ENCODE data around the gene TMEM184A.

TMEM184A gene

DNA sequence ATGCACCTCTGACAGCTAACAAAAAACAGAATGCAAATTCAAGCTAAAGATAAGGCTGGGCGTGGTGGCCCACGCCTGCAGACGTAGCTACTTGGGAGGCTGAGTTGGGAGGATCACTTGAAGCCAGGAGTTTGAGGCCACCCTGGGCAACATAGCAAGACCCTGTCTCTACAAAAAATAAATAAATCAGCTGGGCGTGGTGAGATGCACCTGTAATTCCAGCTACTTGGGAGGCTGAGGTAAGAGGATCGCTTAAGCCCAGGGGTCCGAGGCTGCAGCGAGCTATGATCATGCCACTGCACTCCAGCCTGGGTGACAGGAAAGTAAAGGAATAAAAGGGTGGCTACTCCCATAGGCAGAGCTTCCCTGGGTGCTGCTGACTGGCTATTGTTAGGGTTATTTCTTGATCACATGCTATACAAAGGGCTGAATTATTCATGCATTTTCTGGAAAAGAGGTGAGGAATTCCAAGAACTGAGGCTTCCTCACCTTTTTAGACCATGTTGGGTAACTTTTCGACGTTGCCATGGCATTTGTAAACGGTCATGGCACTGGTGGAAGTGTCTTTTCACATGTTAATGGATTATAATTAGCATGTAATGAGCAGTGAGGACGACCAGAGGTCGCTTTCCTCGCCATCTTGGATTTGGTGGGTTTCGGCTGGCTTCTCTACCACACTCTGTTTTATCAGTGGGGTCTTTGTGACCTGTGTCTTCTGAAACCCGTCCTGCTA, 20.7 kb upstream of the TMEM184A start:
- Histone ChIP-seq H3K4me3 (ENCODE audit: low read depth in 1 of 2, low read length in 2 of 2) (no peak overlapping the region), H3K27me3 (ENCODE audit: control insufficient read depth in 1 of 2, insufficient read depth in 2 of 2, low read length in 2 of 2) (no peaks in the 10 kb centered on the region), H3K9ac (ENCODE audit: low read length) (no peak overlapping the region), H3K27ac (ENCODE audit: low read depth, low read length) (no peak overlapping the region), H3K36me3 (ENCODE audit: insufficient read depth, low read length) (no peaks in the 10 kb centered on the region), H3K9me3 (ENCODE audit: low read length) (no peaks in the 10 kb centered on the region), H3K4me1 (ENCODE audit: insufficient read depth, low read length) (no peaks in the 10 kb centered on the region)

DNA sequence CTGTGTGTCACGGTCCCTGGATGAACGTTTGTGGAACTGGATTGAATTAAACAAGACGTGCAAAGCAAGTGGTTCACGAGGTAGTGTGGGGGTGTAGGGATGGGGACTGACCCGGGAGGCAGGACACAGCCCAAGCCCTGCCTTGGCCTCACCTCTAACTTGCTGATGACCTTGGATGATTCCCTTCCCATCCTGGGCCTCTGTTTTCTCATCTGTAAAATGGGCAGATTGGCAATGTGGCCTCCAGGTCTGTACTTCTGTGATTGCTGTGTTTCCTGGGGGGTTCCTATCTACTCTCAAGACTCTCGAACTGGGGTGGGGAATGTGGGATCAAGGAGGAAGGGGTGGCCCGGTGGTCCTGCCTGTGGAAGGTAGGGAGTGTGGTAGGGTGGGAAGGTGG, 19.8 kb upstream of the TMEM184A start:
- no peaks in the 10 kb centered on the region for H3K9me3 ChIP-seq (ENCODE audit: low read length)
- no peak overlapping the region for H3K4me3 ChIP-seq (ENCODE audit: low read depth in 1 of 2, low read length in 2 of 2)
- peaks cover 6% of the 10 kb centered on the region for H3K4me1 ChIP-seq (ENCODE audit: insufficient read depth, low read length)

GRCh38 chr7:1572111-1572822, 16.3 kb upstream of the TMEM184A start:
- Histone ChIP-seq H3K4me1 (ENCODE audit: insufficient read depth, low read length) (peaks cover 17% of the 10 kb centered on the region), H3K9me3 (ENCODE audit: low read length) (no peaks in the 10 kb centered on the region), H3K27ac (ENCODE audit: low read depth, low read length) (no peak overlapping the region), H3K4me3 (ENCODE audit: low read depth in 1 of 2, low read length in 2 of 2) (no peak overlapping the region), H3K36me3 (ENCODE audit: insufficient read depth, low read length) (peaks cover 2% of the 10 kb centered on the region), H3K27me3 (ENCODE audit: control insufficient read depth in 1 of 2, insufficient read depth in 2 of 2, low read length in 2 of 2) (no peaks in the 10 kb centered on the region), H3K9ac (ENCODE audit: low read length) (no peak overlapping the region)

More for the DNA sequence above, 19.8 kb upstream of the TMEM184A start:
- Histone ChIP-seq H3K9ac (ENCODE audit: low read length) (no peak overlapping the region), H3K27me3 (ENCODE audit: control insufficient read depth in 1 of 2, insufficient read depth in 2 of 2, low read length in 2 of 2) (no peaks in the 10 kb centered on the region), H3K27ac (ENCODE audit: low read depth, low read length) (no peak overlapping the region), H3K36me3 (ENCODE audit: insufficient read depth, low read length) (no peaks in the 10 kb centered on the region)

- Histone ChIP-seq H3K27ac (ENCODE audit: low read depth, low read length) (peak within 1 kb of the TSS; percentile 93), H3K4me1 (ENCODE audit: insufficient read depth, low read length) (peaks cover 17% of the 10 kb centered on the region), H3K9ac (ENCODE audit: low read length) (peak within 1 kb of the TSS; percentile 65), H3K4me3 (ENCODE audit: low read depth in 1 of 2, low read length in 2 of 2) (peak within 1 kb of the TSS; percentile 73 to 89), H3K9me3 (ENCODE audit: low read length) (no peaks in the 10 kb centered on the region), H3K27me3 (ENCODE audit: control insufficient read depth in 1 of 2, insufficient read depth in 2 of 2, low read length in 2 of 2) (no peaks in the 10 kb centered on the region), H3K36me3 (ENCODE audit: insufficient read depth, low read length) (peaks cover 7% of the 10 kb centered on the region)
These were observed 14.0 kb upstream of the TMEM184A start, which contains the start of gene PSMG3 for GRCh38 chr7:1569833-1570632. Gene PSMG3, minus strand, starts transcription at chr7:1570032. Its CDS starts 693 bp downstream, at chr7:1569339.

GRCh38 chr7:1569440-1569832, 13.4 kb upstream of the TMEM184A start:
- Histone ChIP-seq H3K36me3 (ENCODE audit: insufficient read depth, low read length) (peaks cover 7% of the 10 kb centered on the region), H3K4me1 (ENCODE audit: insufficient read depth, low read length) (peaks cover 17% of the 10 kb centered on the region), H3K9me3 (ENCODE audit: low read length) (no peaks in the 10 kb centered on the region), H3K4me3 (ENCODE audit: low read depth in 1 of 2, low read length in 2 of 2) (peak overlapping the region; percentile 55 to 73), H3K27ac (ENCODE audit: low read depth, low read length) (peak overlapping the region; percentile 93), H3K27me3 (ENCODE audit: control insufficient read depth in 1 of 2, insufficient read depth in 2 of 2, low read length in 2 of 2) (no peaks in the 10 kb centered on the region), H3K9ac (ENCODE audit: low read length) (peak overlapping the region; percentile 65)

- Histone ChIP-seq H3K9me3 (ENCODE audit: low read length) (no peaks in the 10 kb centered on the region), H3K27ac (ENCODE audit: low read depth, low read length) (no peak overlapping the region), H3K9ac (ENCODE audit: low read length) (peak overlapping the region; percentile 65), H3K36me3 (ENCODE audit: insufficient read depth, low read length) (peaks cover 7% of the 10 kb centered on the region), H3K4me3 (ENCODE audit: low read depth in 1 of 2, low read length in 2 of 2) (peak overlapping the region; percentile 55 to 73), H3K27me3 (ENCODE audit: control insufficient read depth in 1 of 2, insufficient read depth in 2 of 2, low read length in 2 of 2) (no peaks in the 10 kb centered on the region), H3K4me1 (ENCODE audit: insufficient read depth, low read length) (peaks cover 17% of the 10 kb centered on the region)
These were observed 13.0 kb upstream of the TMEM184A start for GRCh38 chr7:1569016-1569415.

- peaks cover 17% of the 10 kb centered on the region for H3K4me1 ChIP-seq (ENCODE audit: insufficient read depth, low read length)
- H3K27ac ChIP-seq (ENCODE audit: low read depth, low read length), result no peak overlapping the region
- peaks cover 7% of the 10 kb centered on the region for H3K36me3 ChIP-seq (ENCODE audit: insufficient read depth, low read length)
- H3K9ac ChIP-seq (ENCODE audit: low read length), result no peak overlapping the region
- H3K27me3 ChIP-seq (ENCODE audit: control insufficient read depth in 1 of 2, insufficient read depth in 2 of 2, low read length in 2 of 2), result no peaks in the 10 kb centered on the region
- no peaks in the 10 kb centered on the region for H3K9me3 ChIP-seq (ENCODE audit: low read length)
- H3K4me3 ChIP-seq (ENCODE audit: low read depth in 1 of 2, low read length in 2 of 2), result no peak overlapping the region
These were observed 12.0 kb upstream of the TMEM184A start for GRCh38 chr7:1567896-1568510.

DNA sequence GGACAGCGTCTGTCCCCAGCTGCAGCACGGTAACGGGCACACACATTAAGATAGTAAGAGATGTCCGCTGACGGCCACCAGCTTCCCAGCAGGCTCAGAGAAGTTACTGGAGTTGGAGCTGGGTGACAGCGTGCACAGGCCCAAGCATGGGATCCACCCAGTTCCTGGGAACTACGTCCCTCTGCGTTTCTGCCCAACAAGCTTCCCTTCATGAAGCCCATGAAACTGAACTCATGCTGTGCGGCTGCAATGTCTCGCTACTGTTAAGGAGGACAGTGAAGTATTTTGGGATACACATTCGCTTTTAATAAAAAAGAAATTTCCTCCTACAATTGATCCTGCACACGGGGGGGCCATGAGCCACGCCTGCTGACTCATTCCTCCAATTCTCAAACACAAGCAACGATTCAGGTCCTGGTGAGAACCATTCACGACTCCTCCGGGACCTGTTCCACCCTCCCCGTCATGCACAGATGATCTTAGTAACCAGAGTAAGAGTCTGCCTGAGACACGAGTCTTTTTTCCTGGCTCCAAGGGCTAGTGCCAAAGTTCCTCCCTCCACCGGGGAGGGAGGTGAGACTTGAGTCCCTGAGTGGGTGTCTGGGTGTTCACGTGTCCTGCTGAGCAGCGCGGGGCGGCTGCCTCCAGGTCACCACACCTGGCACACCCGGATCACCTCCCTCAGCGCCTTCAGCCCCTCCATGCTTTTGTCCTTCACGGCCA, 11.2 kb upstream of the TMEM184A start:
- H3K27me3 ChIP-seq (ENCODE audit: control insufficient read depth in 1 of 2, insufficient read depth in 2 of 2, low read length in 2 of 2), result no peaks in the 10 kb centered on the region
- no peak overlapping the region for H3K27ac ChIP-seq (ENCODE audit: low read depth, low read length)
- H3K4me1 ChIP-seq (ENCODE audit: insufficient read depth, low read length), result peaks cover 17% of the 10 kb centered on the region
- H3K4me3 ChIP-seq (ENCODE audit: low read depth in 1 of 2, low read length in 2 of 2), result no peak overlapping the region
- peaks cover 7% of the 10 kb centered on the region for H3K36me3 ChIP-seq (ENCODE audit: insufficient read depth, low read length)
- no peak overlapping the region for H3K9ac ChIP-seq (ENCODE audit: low read length)
- H3K9me3 ChIP-seq (ENCODE audit: low read length), result no peaks in the 10 kb centered on the region

DNA sequence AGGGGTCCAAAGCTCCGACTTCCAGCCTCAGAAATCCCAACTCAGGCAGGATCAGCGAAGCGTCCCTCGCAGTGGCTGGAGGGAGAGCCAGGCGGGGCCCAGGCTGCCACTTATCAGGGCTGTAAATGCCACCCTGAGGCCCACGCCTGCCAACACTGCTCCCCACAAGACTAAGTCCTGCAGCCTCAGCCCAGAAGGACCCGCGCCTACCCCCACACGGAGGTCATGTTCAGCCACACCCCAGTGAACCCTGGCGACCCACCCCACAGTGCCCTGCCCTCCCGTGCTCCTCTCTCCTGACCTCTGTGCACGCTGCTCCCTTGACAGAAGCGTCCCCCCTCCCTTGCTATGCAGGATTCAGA, 10.7 kb upstream of the TMEM184A start:
- no peaks in the 10 kb centered on the region for H3K9me3 ChIP-seq (ENCODE audit: low read length)
- H3K27me3 ChIP-seq (ENCODE audit: control insufficient read depth in 1 of 2, insufficient read depth in 2 of 2, low read length in 2 of 2), result no peaks in the 10 kb centered on the region
- H3K36me3 ChIP-seq (ENCODE audit: insufficient read depth, low read length), result peaks cover 7% of the 10 kb centered on the region
- H3K27ac ChIP-seq (ENCODE audit: low read depth, low read length), result no peak overlapping the region
- H3K9ac ChIP-seq (ENCODE audit: low read length), result no peak overlapping the region
- no peak overlapping the region for H3K4me3 ChIP-seq (ENCODE audit: low read depth in 1 of 2, low read length in 2 of 2)
- peaks cover 17% of the 10 kb centered on the region for H3K4me1 ChIP-seq (ENCODE audit: insufficient read depth, low read length)

GRCh38 chr7:1564603-1565022, 8.6 kb upstream of the TMEM184A start:
- no peak overlapping the region for H3K4me3 ChIP-seq (ENCODE audit: low read depth in 1 of 2, low read length in 2 of 2)
- peaks cover 7% of the 10 kb centered on the region for H3K36me3 ChIP-seq (ENCODE audit: insufficient read depth, low read length)
- H3K27ac ChIP-seq (ENCODE audit: low read depth, low read length), result no peak overlapping the region
- no peaks in the 10 kb centered on the region for H3K9me3 ChIP-seq (ENCODE audit: low read length)
- peaks cover 8% of the 10 kb centered on the region for H3K4me1 ChIP-seq (ENCODE audit: insufficient read depth, low read length)
- H3K27me3 ChIP-seq (ENCODE audit: control insufficient read depth in 1 of 2, insufficient read depth in 2 of 2, low read length in 2 of 2), result peaks cover 0 to 6% of the 10 kb centered on the region in 2 donors
- no peak overlapping the region for H3K9ac ChIP-seq (ENCODE audit: low read length)
